ENCODE results near the gene PIM3. TPM values are rescaled to one million over a fixed set of nuclear protein-coding genes. Genes with fewer than 3 reads are reported as not detected.

PIM3 gene
- total RNA-seq, 1 donor from 2014 or later, result 119 TPM

GRCh38 chr22:49956914-49957825 lies 3.4 kb upstream of the PIM3 start:
- peaks cover 64% of the 10 kb centered on the region for H3K4me1 ChIP-seq
- no peak for ATAC-seq
- no peak overlapping the region for H3K4me3 ChIP-seq
- H3K27ac ChIP-seq, result peak overlapping the region; percentile 42
- peak; percentile 66 for DNase-seq
- H3K9me3 ChIP-seq, result no peaks in the 10 kb centered on the region
- intact Hi-C loops (cut with DNase I), result no loop called here
- no peak for TF ChIP-seq CTCF (IDR thresholded peaks at IDR 0.05)
- no peaks in the 10 kb centered on the region for H3K27me3 ChIP-seq
- H3K36me3 ChIP-seq, result peaks cover 7% of the 10 kb centered on the region

- Histone ChIP-seq H3K4me1 (peaks cover 61% of the 10 kb centered on the region), H3K4me3 (no peak overlapping the region), H3K27ac (no peak overlapping the region), H3K36me3 (peaks cover 12% of the 10 kb centered on the region), H3K27me3 (no peaks in the 10 kb centered on the region), H3K9me3 (no peaks in the 10 kb centered on the region)
- intact Hi-C loops (cut with DNase I), result no loop called here
- DNase-seq (peak; percentile 64), ATAC-seq (no peak)
- no peak for TF ChIP-seq CTCF (IDR thresholded peaks at IDR 0.05)
Observed at GRCh38 chr22:49957826-49958365, 2.7 kb upstream of the PIM3 start.

GRCh38 chr22:49958366-49958921 lies 2.1 kb upstream of the PIM3 start:
- H3K4me3 ChIP-seq, result no peak overlapping the region
- no peak for ATAC-seq
- H3K27me3 ChIP-seq, result no peaks in the 10 kb centered on the region
- H3K9me3 ChIP-seq, result no peaks in the 10 kb centered on the region
- intact Hi-C loops (cut with DNase I), result no loop called here
- H3K4me1 ChIP-seq, result peaks cover 61% of the 10 kb centered on the region
- no peak for TF ChIP-seq CTCF (IDR thresholded peaks at IDR 0.05)
- peaks cover 18% of the 10 kb centered on the region for H3K36me3 ChIP-seq
- peak overlapping the region; percentile 90 for H3K27ac ChIP-seq
- peak; percentile 62 for DNase-seq

- peak; percentile 68 for DNase-seq
Observed at GRCh38 chr22:49958931-49959781, 1.4 kb upstream of the PIM3 start.

More at GRCh38 chr22:49958931-49959781, 1.4 kb upstream of the PIM3 start:
- intact Hi-C loops (cut with DNase I), result no loop called here
- H3K4me1 ChIP-seq, result peaks cover 61% of the 10 kb centered on the region
- TF ChIP-seq CTCF (IDR thresholded peaks at IDR 0.05), result no peak
- H3K4me3 ChIP-seq, result peak overlapping the region; percentile 93
- no peaks in the 10 kb centered on the region for H3K27me3 ChIP-seq
- H3K9me3 ChIP-seq, result no peaks in the 10 kb centered on the region
- H3K36me3 ChIP-seq, result peaks cover 25% of the 10 kb centered on the region
- peak overlapping the region; percentile 90 for H3K27ac ChIP-seq
- no peak for ATAC-seq

Data from upper lobe of right lung (tissue), 1 donor.